Astrocyte of the spinal cord (primary cell): ENCODE measurements around the gene TNFSF11.

Source experiments
- DNase-seq: peaks from one replicate; pipeline ENCODE4 v3.0.0; 2011; ENCODE audit warnings: low read depth, low spot score
- H3K4me3 ChIP-seq: 2 replicates; pipeline ENCODE4 v1.5.1; 2011; ENCODE audit warnings: low read depth, mild to moderate bottlenecking, low read length, moderate library complexity
- CTCF ChIP-seq: IDR thresholded peaks from 2 replicates; pipeline ENCODE4 v1.5.1; 2012; ENCODE audit warnings: low read depth, mild to moderate bottlenecking, low read length, inconsistent platforms
- in situ Hi-C: cut with HindIII; loops from 2 replicates; pipeline ENCODE4 v1.10.0; 2017; ENCODE audit warnings: low sequenced_read_pairs

The TNFSF11 gene

GRCh38 chr13:42545842-42546241 lies 28.1 kb upstream of the TNFSF11 start:
- H3K4me3 ChIP-seq, result no peak overlapping the region
- no peak for DNase-seq
- in situ Hi-C loops, result no loop called here

GRCh38 chr13:42547612-42548011 lies 26.3 kb upstream of the TNFSF11 start:
- H3K4me3 ChIP-seq, result no peak overlapping the region
- in situ Hi-C loops, result no loop called here
- DNase-seq, result no peak
- no peak for TF ChIP-seq CTCF

More at GRCh38 chr13:42545842-42546241, 28.1 kb upstream of the TNFSF11 start:
- no peak for TF ChIP-seq CTCF

- no peak for TF ChIP-seq CTCF
- in situ Hi-C loops, result no loop called here
- no peak overlapping the region for H3K4me3 ChIP-seq
- peak; percentile 89 for DNase-seq
Measured at GRCh38 chr13:42548731-42549551, 25.0 kb upstream of the TNFSF11 start.

- H3K4me3 ChIP-seq, result no peak overlapping the region
- DNase-seq, result no peak
- in situ Hi-C loops, result no loop called here
- TF ChIP-seq CTCF, result no peak
Measured at GRCh38 chr13:42549552-42549936, 24.4 kb upstream of the TNFSF11 start.

- H3K4me3 ChIP-seq, result no peak overlapping the region
- TF ChIP-seq CTCF, result no peak
- DNase-seq, result no peak
- in situ Hi-C loops, result no loop called here
Measured at GRCh38 chr13:42551611-42552010, 22.3 kb upstream of the TNFSF11 start.

GRCh38 chr13:42553098-42554046 lies 20.6 kb upstream of the TNFSF11 start:
- no peak overlapping the region for H3K4me3 ChIP-seq
- in situ Hi-C loops, result no loop called here
- peak; percentile 92 for DNase-seq
- TF ChIP-seq CTCF, result no peak
